HepG2 (cell line): ENCODE data around the gene ZSCAN21. TPM values are rescaled to one million over a fixed set of nuclear protein-coding genes. Genes with fewer than 3 reads are reported as not detected.
A peak's percentile ranks its signal among the peaks of the same experiment; 100 is the strongest.

ENCODE experiments used
- ATRX ChIP-seq: sonication (generic); formaldehyde crosslinking; IDR thresholded peaks from 2 replicates; pipeline ENCODE4 v1.4.0; 2020; ENCODE audit warnings: missing genetic modification reagents, borderline replicate concordance
- DNMT3B ChIP-seq: conservative IDR thresholded peaks from 2 replicates; pipeline ENCODE4 v1.6.1; 2016; ENCODE audit warnings: missing biosample characterization, control low read depth
- ELF1 ChIP-seq: sonication (generic); formaldehyde crosslinking; IDR thresholded peaks from 2 replicates; pipeline ENCODE4 v1.4.0; 2020; ENCODE audit warnings: missing genetic modification reagents
- GATAD2A ChIP-seq: IDR thresholded peaks from 2 replicates; pipeline ENCODE4 v1.6.1; 2016
- HES4 ChIP-seq: sonication (generic); formaldehyde crosslinking; IDR thresholded peaks from 2 replicates; pipeline ENCODE4 v1.9.0; 2021; ENCODE audit warnings: mild to moderate bottlenecking, missing genetic modification reagents, borderline replicate concordance
- IRX3 ChIP-seq: sonication (generic); formaldehyde crosslinking; IDR thresholded peaks from 2 replicates; pipeline ENCODE4 v1.8.1; 2023; ENCODE audit warnings: mild to moderate bottlenecking, low read depth, missing genetic modification reagents, borderline replicate concordance
- NCOA2 ChIP-seq: sonication (generic); formaldehyde crosslinking; IDR thresholded peaks from 2 replicates; pipeline ENCODE4 v1.8.0; 2022; ENCODE audit warnings: inconsistent platforms
- SIN3B ChIP-seq: fragments of 150-350 bp; IDR thresholded peaks from 2 replicates; pipeline ENCODE4 v1.6.1; 2014; ENCODE audit warnings: low read length
- SOX5 ChIP-seq: IDR thresholded peaks from 2 replicates; pipeline ENCODE4 v1.6.1; 2016; ENCODE audit warnings: borderline replicate concordance
- ZC3H4 ChIP-seq: sonication (generic); formaldehyde crosslinking; IDR thresholded peaks from 2 replicates; pipeline ENCODE4 v1.4.0; 2020; ENCODE audit warnings: missing genetic modification reagents, borderline replicate concordance
- ZNF343 ChIP-seq: sonication (generic); formaldehyde crosslinking; IDR thresholded peaks from 2 replicates; pipeline ENCODE4 v1.4.0; 2020; ENCODE audit warnings: mild to moderate bottlenecking, missing genetic modification reagents
- ZNF766 ChIP-seq: sonication (generic); formaldehyde crosslinking; IDR thresholded peaks from 2 replicates; pipeline ENCODE4 v1.5.0; 2020; ENCODE audit warnings: missing genetic modification reagents, borderline replicate concordance
- ZNF788 ChIP-seq: sonication (generic); formaldehyde crosslinking; IDR thresholded peaks from 2 replicates; pipeline ENCODE4 v1.5.0; 2020; ENCODE audit warnings: mild to moderate bottlenecking, missing genetic modification reagents, borderline replicate concordance
- polyA plus RNA-seq, 8 experiments: library from polyadenylated mRNA; depleted of rRNA in 3 of 8; stranded (reverse) in 7 of 8; unstranded in 1 of 8; fragments of >200 nt; fragmentation: Illumina TruSeq in 4 of 8; extraction: Trizol in 4 of 8; gene quantifications; 2 replicates each; pipeline versions ENCODE4 v1.2.1 to v1.2.3, GENCODE V29; 2011 to 2016; ENCODE audit warnings: low read depth in 4 of 8, missing spikeins in 1 of 8, mixed read lengths in 1 of 8; ENCODE audit not compliant: insufficient read depth in 1 of 8
- total RNA-seq, 5 experiments: library from RNA; depleted of rRNA; stranded (reverse); fragments of >200 nt; fragmentation: Illumina TruSeq; extraction: Trizol; gene quantifications; 2 replicates each; pipeline ENCODE4 v1.2.3, GENCODE V29; 2016; ENCODE audit warnings: low read depth in 1 of 5
- TF ChIP-seq, protein P1 (sequence below): sonication (generic); formaldehyde crosslinking; IDR thresholded peaks from 2 replicates; pipeline ENCODE4 v1.4.0; 2020; ENCODE audit warnings: missing genetic modification reagents; ENCODE audit errors: not compliant biosample characterization
- TF ChIP-seq, protein P2 (sequence below): sonication (generic); formaldehyde crosslinking; IDR thresholded peaks from 2 replicates; pipeline ENCODE4 v1.5.0; 2020; ENCODE audit warnings: mild to moderate bottlenecking, missing genetic modification reagents, moderate library complexity

The ZSCAN21 gene
- total and polyA plus RNA-seq, 2 of the 13 experiments (the other 11 are each of a cell fraction or from before 2014, with no cell fraction given), result 7.0 to 10.0 TPM

DNA sequence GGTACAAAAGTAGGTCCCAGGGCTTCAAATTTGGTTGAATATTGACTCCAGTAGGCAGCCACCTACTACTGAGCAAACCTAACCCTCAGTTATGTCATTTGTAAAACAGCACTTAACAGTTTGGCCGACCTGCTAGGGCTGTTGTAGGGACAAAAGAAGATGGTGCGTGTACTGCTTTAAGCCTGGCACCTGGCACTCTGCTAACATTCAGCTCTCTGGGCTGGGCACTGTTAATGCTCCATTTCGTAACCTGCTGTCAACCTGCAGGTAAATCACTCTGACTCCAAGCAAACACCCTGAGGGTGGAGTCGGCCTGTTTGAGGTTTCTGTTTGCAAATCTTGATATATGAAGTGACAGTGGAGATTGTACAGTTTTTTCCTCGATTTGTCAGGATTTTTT lies 27.0 kb upstream of the ZSCAN21 start (continued):
- TF ChIP-seq ZNF766 (CRISPR knock-in tag) (no peak), ELF1 (CRISPR knock-in tag) (no peak), ZNF788 (CRISPR knock-in tag) (no peak), ZC3H4 (CRISPR knock-in tag) (no peak), ATRX (CRISPR knock-in tag) (no peak), IRX3 (CRISPR knock-in tag) (no peak), ZNF343 (CRISPR knock-in tag) (no peak), HES4 (CRISPR knock-in tag) (no peak), SIN3B (no peak), GATAD2A (CRISPR knock-in tag) (no peak), NCOA2 (peak; percentile 19; the same call in 1 of the 2 replicates), DNMT3B (CRISPR knock-in tag) (no peak), SOX5 (CRISPR knock-in tag) (no peak)
- TF ChIP-seq, protein P1, sequence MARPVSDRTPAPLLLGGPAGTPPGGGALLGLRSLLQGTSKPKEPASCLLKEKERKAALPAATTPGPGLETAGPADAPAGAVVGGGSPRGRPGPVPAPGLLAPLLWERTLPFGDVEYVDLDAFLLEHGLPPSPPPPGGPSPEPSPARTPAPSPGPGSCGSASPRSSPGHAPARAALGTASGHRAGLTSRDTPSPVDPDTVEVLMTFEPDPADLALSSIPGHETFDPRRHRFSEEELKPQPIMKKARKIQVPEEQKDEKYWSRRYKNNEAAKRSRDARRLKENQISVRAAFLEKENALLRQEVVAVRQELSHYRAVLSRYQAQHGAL (CRISPR knock-in tag), result no peak
- TF ChIP-seq, protein P2, sequence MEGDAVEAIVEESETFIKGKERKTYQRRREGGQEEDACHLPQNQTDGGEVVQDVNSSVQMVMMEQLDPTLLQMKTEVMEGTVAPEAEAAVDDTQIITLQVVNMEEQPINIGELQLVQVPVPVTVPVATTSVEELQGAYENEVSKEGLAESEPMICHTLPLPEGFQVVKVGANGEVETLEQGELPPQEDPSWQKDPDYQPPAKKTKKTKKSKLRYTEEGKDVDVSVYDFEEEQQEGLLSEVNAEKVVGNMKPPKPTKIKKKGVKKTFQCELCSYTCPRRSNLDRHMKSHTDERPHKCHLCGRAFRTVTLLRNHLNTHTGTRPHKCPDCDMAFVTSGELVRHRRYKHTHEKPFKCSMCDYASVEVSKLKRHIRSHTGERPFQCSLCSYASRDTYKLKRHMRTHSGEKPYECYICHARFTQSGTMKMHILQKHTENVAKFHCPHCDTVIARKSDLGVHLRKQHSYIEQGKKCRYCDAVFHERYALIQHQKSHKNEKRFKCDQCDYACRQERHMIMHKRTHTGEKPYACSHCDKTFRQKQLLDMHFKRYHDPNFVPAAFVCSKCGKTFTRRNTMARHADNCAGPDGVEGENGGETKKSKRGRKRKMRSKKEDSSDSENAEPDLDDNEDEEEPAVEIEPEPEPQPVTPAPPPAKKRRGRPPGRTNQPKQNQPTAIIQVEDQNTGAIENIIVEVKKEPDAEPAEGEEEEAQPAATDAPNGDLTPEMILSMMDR (CRISPR knock-in tag), result no peak
